Keratinocyte (primary cell): ENCODE measurements around the gene MYO7B. TPM values are rescaled to one million over a fixed set of nuclear protein-coding genes. Genes with fewer than 3 reads are reported as not detected.

Experiments
- DNase-seq: peaks from one replicate; pipeline ENCODE4 v3.0.0-alpha.2; 2011; ENCODE audit warnings: low read depth, missing footprints, low spot score
- FAIRE-seq: peaks from 2 replicates; lab custom pipeline; 2011; peaks lifted over from hg19 to GRCh38; lab: Jason Lieb, UNC
- H2AFZ ChIP-seq: 2 replicates; pipeline ENCODE4 v1.6.0; 2012; ENCODE audit warnings: low read length, control low read depth, inconsistent platforms; ENCODE audit not compliant: control insufficient read depth
- H3K27ac ChIP-seq: 2 replicates; pipeline ENCODE4 v1.5.1; 2011; ENCODE audit warnings: low read length; ENCODE audit not compliant: control insufficient read depth, insufficient read depth
- H3K27me3 ChIP-seq: 3 replicates; pipeline ENCODE4 v1.6.0; 2011; ENCODE audit warnings: low read length; ENCODE audit not compliant: control insufficient read depth, insufficient read depth; ENCODE audit errors: extremely low read depth
- H3K36me3 ChIP-seq, 2 experiments: 2 replicates in 1 of 2; 3 replicates in 1 of 2; pipeline ENCODE4 v1.5.1; 2011; ENCODE audit warnings: low read length in 2 of 2, mild to moderate bottlenecking in 1 of 2; ENCODE audit not compliant: control insufficient read depth in 2 of 2, insufficient read depth in 2 of 2; ENCODE audit errors: extremely low read depth in 1 of 2
- H3K4me1 ChIP-seq: 3 replicates; pipeline ENCODE4 v1.5.1; 2011; ENCODE audit warnings: low read length; ENCODE audit not compliant: control insufficient read depth, insufficient read depth; ENCODE audit errors: extremely low read depth
- H3K4me2 ChIP-seq: 3 replicates; pipeline ENCODE4 v1.6.0; 2011; ENCODE audit warnings: low read depth, low read length; ENCODE audit not compliant: control insufficient read depth, insufficient read depth; ENCODE audit errors: extremely low read depth
- H3K4me3 ChIP-seq, 3 experiments: fragments of 200-600 bp in 1 of 3; sonication (generic) in 1 of 3; 2 replicates in 2 of 3; 3 replicates in 1 of 3; pipeline ENCODE4 v1.5.1; 2011 to 2016; ENCODE audit warnings: low read length in 3 of 3, mild to moderate bottlenecking in 3 of 3, control low read depth in 2 of 3, inconsistent platforms in 1 of 3, low read depth in 1 of 3, mixed read lengths in 1 of 3, mixed run types in 1 of 3, moderate library complexity in 1 of 3; ENCODE audit not compliant: control insufficient read depth in 2 of 3, insufficient read depth in 2 of 3; ENCODE audit errors: extremely low read depth in 1 of 3
- H3K79me2 ChIP-seq: 2 replicates; pipeline ENCODE4 v1.6.0; 2012; ENCODE audit warnings: low read length; ENCODE audit not compliant: control insufficient read depth, insufficient read depth
- H3K9ac ChIP-seq: 3 replicates; pipeline ENCODE4 v1.6.0; 2011; ENCODE audit warnings: low read length; ENCODE audit not compliant: control insufficient read depth, insufficient read depth; ENCODE audit errors: extremely low read depth
- H3K9me1 ChIP-seq: 3 replicates; pipeline ENCODE4 v1.6.0; 2011; ENCODE audit warnings: low read length; ENCODE audit not compliant: control insufficient read depth, insufficient read depth; ENCODE audit errors: extremely low read depth
- H3K9me3 ChIP-seq: 2 replicates; pipeline ENCODE4 v1.5.1; 2012; ENCODE audit warnings: low read depth, low read length; ENCODE audit not compliant: control insufficient read depth
- H4K20me1 ChIP-seq: 3 replicates; pipeline ENCODE4 v1.6.0; 2011; ENCODE audit warnings: low read length; ENCODE audit not compliant: control insufficient read depth, insufficient read depth; ENCODE audit errors: extremely low read depth
- CTCF ChIP-seq, 3 experiments: IDR thresholded peaks in 1 of 3; conservative IDR thresholded peaks in 1 of 3; optimal IDR thresholded peaks in 1 of 3; 2 replicates in 2 of 3; 3 replicates in 1 of 3; pipeline versions ENCODE3 to v1.5.1; 2011; ENCODE audit warnings: low read length in 3 of 3, mild to moderate bottlenecking in 3 of 3, moderate library complexity in 2 of 3, control low read depth in 1 of 3, inconsistent platforms in 1 of 3; ENCODE audit not compliant: insufficient read depth in 2 of 3; ENCODE audit errors: extremely low read depth in 1 of 3
- EZH2 ChIP-seq: IDR thresholded peaks from one replicate; pipeline ENCODE4 v1.6.1; 2012; ENCODE audit warnings: inconsistent platforms, mild to moderate bottlenecking, low read length, moderate library complexity
- dilution Hi-C: fragments of 300-500 bp; cut with MboI; formaldehyde crosslinking; loops from one replicate; pipeline ENCODE4 v1.7.0; 2020; ENCODE audit warnings: low sequenced_read_pairs; ENCODE audit not compliant: extremely low pct_ligation_motif_present
- polyA plus RNA-seq, 5 experiments: library from polyadenylated mRNA; depleted of rRNA in 3 of 5; stranded (reverse) in 3 of 5; stranded (forward) in 1 of 5; unstranded in 1 of 5; fragments of >200 nt; gene quantifications; 1 replicate in 1 of 5; 2 replicates in 3 of 5; 3 replicates in 1 of 5; pipeline versions ENCODE4 v1.2.1 to v1.2.3, GENCODE V29; 2011 to 2012; ENCODE audit warnings: missing spikeins in 2 of 5, low read depth in 1 of 5, low replicate concordance in 1 of 5

The MYO7B gene
- polyA plus RNA-seq, 1 donor (not counting 4 experiments of a cell fraction or from before 2014, with no cell fraction given): not detected

- DNase-seq: no peak
- FAIRE-seq: no peak
- Histone ChIP-seq H3K36me3 (no peaks in the 10 kb centered on the region), H3K9me3 (no peaks in the 10 kb centered on the region), H3K27me3 (no peaks in the 10 kb centered on the region), H2AFZ (no peak overlapping the region), H3K79me2 (no peaks in the 10 kb centered on the region), H4K20me1 (no peaks in the 10 kb centered on the region), H3K4me3 (no peak overlapping the region), H3K9ac (no peak overlapping the region), H3K27ac (no peak overlapping the region), H3K4me1 (peaks cover 9% of the 10 kb centered on the region), H3K9me1 (no peaks in the 10 kb centered on the region), H3K4me2 (no peak overlapping the region)
- TF ChIP-seq CTCF (optimal IDR thresholded peaks at IDR 0.05 in 1 of 3, IDR thresholded peaks at IDR 0.05 in 1 of 3, conservative IDR thresholded peaks at IDR 0.05 in 1 of 3; ENCODE audit: extremely low read depth in 1 of 3, insufficient read depth in 2 of 3, low read length in 3 of 3) (no peak), EZH2 (no peak)
- dilution Hi-C loops: no loop called here
Observed at GRCh38 chr2:127632592-127633489, 97.4 kb downstream of the MYO7B start.

GRCh38 chr2:127633556-127634065 lies 98.1 kb downstream of the MYO7B start:
- TF ChIP-seq EZH2: no peak
- TF ChIP-seq CTCF (optimal IDR thresholded peaks at IDR 0.05 in 1 of 3, IDR thresholded peaks at IDR 0.05 in 1 of 3, conservative IDR thresholded peaks at IDR 0.05 in 1 of 3; ENCODE audit: extremely low read depth in 1 of 3, insufficient read depth in 2 of 3, low read length in 3 of 3): no peak
- DNase-seq: no peak
- no peaks in the 10 kb centered on the region for H3K9me3 ChIP-seq
- no peak overlapping the region for H2AFZ ChIP-seq
- H3K9me1 ChIP-seq: no peaks in the 10 kb centered on the region
- no peak overlapping the region for H3K4me2 ChIP-seq
- H3K4me1 ChIP-seq: peaks cover 12% of the 10 kb centered on the region
- H3K27me3 ChIP-seq: no peaks in the 10 kb centered on the region
- dilution Hi-C loops: no loop called here
- no peaks in the 10 kb centered on the region for H3K36me3 ChIP-seq
- no peak overlapping the region for H3K9ac ChIP-seq
- FAIRE-seq: no peak
- no peak overlapping the region for H3K4me3 ChIP-seq
- no peaks in the 10 kb centered on the region for H4K20me1 ChIP-seq
- H3K79me2 ChIP-seq: no peaks in the 10 kb centered on the region
- no peak overlapping the region for H3K27ac ChIP-seq
